SIG-M5 treated with dmso at 0.1 percent for 504 hours (cell line): ENCODE results near the gene COL2A1.

ENCODE experiments used
- DNase-seq: peaks from one replicate; lab custom pipeline; 2025; ENCODE audit not compliant: unreplicated experiment; lab: John Stamatoyannopoulos, UW

Gene COL2A1

DNA sequence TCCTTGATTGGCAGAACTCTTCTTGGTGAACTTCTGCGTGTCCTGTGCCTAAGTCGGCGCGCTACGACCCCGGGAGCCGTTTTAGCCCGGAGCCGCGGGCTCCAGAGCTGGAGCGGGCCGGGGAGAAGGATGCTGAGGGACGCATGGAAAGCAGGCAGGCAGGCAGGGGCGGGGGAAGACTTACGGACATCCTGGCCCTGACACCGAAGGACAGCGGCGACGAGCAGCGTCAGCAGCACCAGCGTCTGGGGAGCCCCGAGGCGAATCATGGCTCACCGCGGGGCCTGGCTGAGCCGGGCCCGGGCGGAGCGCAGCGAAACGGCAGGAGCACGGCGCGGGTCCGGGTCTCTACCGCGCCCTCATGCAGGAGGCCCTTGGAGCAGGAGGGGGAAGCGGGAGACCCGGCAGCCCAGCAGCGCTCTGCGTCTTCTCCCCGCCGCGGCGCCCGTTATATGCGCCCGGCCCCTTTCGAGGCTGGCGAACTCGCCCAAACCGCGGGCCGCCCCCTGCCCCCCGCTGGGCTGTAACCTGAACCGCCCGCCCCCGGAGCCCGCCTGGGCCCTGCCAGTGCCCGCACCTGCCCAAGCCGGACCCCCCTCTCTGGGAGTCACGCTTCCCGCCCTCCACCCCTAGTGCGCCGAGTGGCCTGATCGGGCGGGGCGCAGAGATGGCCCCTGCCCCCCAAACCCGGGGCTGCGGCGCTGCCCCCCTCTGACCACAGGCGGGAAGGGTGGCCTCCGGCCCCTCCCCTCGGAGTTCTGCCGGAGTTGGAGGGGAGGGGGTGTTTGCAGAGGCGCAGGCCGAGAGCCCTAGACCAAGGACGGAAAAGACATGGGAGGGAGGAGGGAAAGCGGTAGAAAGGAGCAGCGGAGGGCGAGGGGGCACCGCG, at the start of gene COL2A1:
Gene COL2A1 (minus strand): TSS at position 424 of the 889 bp plus-strand sequence. CDS start 155 bp downstream, at position 269.
- no peak for DNase-seq

- no peak for DNase-seq
These were observed 49.6 kb upstream of the COL2A1 start for GRCh38 chr12:48053883-48054282.

GRCh38 chr12:48053122-48053521, 48.8 kb upstream of the COL2A1 start:
- no peak for DNase-seq

DNA sequence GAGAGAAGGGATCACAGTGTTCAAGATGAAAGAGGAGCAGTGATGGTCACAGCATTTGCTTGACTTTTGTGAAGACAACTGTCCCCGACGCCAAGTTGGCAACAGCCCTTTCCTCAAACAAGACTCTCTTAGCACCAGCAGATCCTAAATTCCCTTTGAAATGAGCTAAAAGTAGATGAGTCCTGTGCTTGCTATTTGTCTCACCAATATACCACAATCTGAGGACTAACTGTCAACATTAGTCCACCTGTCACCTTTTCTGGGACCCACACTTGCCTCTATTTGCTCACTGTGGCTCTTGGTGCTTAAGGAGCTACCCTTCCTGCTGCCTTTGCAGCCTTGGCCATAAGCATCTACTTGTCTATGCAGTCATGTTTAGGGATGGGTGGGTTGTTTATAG, 47.4 kb upstream of the COL2A1 start:
- no peak for DNase-seq

- DNase-seq, result no peak
These were observed 45.9 kb upstream of the COL2A1 start for GRCh38 chr12:48050174-48050573.

DNA sequence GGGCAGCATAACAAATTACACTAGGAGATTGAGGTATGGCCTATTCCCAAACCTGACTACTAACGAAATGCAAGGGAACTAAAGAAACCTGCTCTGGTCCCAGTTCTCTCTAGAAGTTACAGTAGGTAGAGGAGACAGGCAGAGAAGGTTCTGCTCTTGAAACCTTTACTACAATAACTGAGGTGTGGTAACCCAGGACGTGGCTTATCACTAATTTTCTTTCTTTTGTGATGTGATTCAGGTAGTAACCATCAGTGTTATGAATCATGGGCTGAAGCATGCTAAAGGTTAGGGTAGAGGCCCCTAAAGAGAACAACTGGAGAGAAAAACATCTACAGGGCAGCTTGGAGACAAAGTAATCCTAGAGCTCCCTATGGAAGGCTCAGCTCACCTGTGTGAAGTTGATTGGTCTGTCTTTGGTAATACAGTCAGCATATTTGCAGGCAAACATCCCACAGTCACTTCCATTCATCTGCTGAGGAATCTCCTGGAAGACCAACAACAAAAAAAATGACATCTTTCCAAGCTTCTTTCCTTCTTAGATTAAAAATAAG, 41.8 kb upstream of the COL2A1 start:
- DNase-seq, result no peak

DNA sequence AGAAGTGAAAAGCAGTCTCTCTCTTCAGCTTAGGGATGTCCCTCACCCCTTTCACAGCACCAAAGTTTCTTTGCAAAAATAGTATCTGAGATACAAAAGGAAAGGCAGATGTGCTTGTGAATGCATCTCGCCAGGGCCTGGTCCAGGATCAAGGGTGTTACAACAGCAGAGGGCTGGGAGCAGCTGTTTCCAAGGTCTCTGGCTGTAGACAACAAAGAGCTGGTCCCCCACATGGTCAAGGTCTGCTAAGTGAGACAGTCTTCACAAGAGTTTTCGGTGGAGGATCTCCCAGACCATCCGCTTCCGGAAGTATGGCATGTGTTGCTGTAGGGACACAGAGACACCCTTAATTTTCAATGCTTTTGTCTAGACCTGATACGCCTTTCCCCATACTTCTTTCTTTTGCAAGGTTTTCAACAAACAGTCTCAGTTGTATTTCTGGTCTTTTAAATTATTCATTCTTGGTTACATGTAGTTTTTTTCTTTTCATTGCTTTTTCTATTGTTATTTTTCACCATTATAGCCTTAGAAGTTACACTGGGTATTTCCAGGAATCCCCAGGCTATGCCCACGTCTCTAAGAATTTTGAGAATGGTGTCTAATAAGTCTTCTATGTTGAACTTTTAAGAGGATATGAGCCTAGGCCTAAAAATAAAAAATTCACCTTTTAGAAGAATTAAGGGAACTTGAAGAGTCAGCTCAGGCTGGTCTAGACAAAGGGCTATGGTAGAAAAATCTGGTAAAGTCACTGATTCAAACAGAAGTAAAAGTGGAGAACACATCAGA, 41.0 kb upstream of the COL2A1 start:
- no peak for DNase-seq

- no peak for DNase-seq
These were observed 40.1 kb upstream of the COL2A1 start for GRCh38 chr12:48044396-48044795.

DNA sequence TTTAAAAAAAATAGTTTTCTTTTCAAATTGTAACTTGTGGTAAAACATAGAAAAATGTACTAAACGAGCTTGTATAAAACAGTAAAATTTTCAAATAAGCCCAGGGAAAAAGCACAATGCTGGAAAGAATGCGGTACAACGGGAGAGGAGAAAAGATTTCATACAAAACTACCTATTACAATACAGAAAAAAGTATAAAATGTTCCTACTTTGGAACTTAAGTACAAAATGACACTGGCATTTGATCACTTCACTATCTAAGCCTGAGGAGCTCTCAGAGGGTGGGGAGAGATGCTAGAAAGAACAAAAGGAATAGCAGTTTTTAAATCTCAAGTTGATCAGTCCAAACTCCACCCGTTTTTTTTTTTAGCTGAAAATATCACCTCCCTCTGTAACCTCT, 39.5 kb upstream of the COL2A1 start:
- DNase-seq, result no peak

DNA sequence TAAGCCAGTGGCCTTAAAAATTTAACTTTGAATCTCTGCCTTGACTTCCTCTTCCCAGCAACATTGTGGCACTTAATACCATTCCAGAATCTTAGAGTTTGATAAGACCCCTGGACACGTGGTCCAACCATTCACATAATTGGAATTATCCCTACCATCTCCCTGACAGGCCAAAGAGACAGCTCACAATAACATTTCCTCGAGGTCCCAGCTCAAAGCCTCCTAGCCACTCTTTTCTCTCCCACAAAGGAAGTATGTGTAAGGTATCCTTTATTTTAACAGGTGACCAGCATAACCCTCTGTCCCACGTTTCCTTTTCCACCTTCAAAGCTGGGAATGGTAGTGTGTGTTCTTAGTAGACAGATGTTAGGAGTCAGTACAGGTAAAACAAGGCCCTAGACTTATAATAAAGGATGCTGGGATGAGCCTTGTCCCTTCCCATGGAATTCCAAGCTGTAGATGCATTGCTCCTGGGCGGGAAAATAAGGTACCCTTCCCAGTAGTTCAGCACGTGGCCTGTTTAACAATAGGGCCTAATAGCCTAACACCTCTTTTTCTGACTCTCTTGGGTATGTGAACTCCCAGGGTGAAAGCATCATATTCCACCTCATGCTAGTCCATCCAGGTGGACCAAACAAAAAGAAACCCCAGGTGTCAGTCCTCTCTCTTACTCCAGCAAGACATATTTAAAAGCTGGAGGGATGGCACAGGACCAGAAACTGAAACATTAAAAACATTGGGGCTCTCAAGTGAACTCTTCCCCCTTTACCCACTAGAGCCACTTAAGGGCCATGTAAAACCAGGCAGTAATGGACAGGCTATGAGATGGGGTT, 37.5 kb upstream of the COL2A1 start:
- DNase-seq, result no peak

DNA sequence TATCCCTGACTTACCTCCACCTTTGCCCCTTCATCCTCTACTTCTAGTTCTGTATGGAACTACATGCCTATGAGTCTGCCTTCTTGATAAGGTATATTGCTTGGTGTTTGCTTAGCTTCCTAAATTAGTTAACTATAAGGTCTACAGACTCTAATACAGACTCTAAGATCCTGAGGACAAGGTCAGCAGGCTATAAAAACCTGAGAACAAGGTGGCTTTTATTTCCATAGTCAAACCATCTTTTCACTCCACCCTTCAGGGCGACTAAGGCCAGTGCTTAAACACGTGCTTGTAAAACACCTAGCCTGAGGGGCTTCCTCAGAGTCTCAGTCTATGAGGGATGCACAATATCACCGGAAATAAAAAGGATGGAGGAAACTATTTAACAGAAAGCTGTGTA, 36.1 kb upstream of the COL2A1 start:
- DNase-seq, result no peak

GRCh38 chr12:48039151-48039550, 34.9 kb upstream of the COL2A1 start:
- no peak for DNase-seq

DNA sequence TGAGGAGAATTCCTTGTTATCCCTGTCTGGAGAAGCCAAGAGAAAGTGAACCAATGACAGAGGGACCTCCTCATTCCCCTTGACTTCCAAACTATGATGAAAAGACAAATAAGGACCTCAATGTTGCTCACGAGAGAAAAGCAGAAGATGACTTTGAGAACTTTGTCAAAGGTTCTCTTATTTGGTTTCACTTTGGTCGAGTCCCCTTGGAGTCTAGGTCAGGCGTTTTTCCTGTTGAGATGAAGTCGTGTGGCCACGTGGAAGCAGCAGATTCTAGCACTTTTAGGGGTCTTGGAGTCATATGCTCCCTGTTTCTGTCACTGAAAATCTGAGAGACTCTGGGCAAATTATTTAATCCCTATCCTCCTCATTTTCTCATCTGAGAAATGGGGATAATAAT, 33.8 kb upstream of the COL2A1 start:
- DNase-seq, result peak; percentile 74

DNA sequence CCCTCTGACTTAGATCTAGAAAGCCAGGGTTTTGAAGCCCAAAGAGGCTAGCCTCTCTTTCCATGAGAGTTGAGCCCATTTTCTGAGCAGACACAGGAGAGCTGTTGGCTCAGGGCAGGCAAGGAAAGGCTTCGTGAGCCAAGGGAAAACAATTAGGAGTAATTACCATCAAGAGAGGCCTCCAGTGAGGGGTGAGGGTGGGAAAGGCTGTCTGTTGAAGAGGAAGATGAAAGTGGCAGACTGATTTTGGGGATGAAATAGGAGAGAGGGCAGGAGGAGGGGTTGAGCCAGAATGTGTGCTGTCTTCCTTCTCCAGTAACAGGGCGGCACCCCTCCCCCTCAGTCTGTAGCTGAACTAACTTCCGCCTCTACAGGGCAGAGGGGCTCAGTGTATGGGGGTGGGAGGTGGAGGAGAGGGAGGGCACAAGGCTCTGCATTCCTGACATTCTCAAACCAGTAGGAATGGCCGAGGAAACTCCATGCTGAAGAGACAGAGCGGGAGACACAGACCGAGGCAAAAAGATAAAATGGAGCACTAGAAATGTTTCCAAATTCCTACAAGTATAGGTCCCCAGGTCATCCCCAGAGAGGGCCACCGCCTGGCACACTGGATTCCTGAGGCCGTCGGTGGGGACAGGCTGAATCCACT, 33.1 kb upstream of the COL2A1 start:
- no peak for DNase-seq

DNA sequence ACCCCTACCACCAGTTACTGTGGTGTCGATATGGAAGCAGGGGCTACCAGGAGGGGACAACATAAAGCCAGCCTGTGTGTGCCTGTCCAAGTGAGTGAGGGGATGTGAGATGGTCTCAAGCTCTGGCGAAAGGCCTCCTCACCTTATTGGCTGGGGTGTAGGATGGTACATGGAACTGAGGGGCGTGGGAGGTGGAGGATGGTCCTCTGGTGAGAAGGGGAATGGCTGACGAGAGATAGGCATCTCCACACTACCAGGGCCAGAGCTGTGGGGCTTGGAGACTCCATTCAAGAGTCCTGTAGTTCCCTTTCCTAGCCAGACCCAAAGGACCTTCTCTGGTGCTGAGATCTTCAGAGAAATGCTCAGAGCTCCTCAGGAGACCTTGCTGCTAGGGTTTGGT, 32.5 kb upstream of the COL2A1 start:
- DNase-seq, result no peak

DNA sequence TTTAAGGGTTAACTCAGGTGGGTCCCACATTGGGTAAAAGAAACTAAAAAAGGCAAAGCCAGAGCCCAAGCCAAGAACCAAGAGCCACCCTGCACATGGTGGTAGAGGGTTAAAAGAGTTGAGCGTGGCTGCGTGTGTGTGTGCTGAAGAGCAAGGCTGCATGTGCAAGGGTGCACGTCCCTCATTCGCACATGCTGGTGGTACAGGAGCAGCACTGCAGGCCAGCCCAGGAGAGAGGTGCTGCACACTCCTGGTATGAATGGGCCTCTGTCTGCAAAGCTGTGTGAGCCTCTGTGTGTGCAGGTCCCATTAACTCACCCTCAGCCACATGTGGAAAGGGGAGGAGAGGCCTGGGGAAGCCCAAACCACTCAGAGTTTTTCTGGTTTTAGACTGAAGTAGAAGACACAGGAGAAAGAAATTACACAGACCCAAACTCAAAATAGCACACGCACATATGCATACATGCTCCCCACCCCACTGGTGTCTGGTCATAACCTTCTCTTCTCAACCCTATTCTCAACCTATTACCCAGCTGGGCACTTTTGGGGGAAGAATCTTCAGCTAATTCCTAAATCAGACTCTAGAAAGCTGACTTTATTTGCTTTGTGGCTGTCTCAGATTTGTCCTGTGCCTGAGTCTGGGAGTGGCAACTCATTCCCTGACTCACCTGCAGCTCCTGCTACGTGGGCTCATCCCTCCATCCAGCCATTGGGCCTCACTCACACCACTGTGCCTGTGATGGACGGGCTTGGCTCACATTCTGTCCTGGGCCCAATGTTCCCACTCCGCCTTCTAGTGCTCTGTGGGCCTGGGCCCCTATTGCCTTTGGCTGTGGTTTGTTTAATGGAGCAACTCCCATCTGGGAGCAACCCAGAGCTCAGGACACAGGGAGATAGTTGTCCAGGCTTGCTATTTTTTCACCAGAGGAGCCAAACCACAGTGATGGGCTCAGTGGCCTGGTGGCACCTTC, 30.8 kb upstream of the COL2A1 start:
- DNase-seq, result no peak

GRCh38 chr12:48033451-48033850, 29.2 kb upstream of the COL2A1 start:
- no peak for DNase-seq

GRCh38 chr12:48032597-48032996, 28.3 kb upstream of the COL2A1 start:
- DNase-seq, result no peak
